PC-3 (cell line): ENCODE data around the gene TGFA. TPM values are rescaled to one million over a fixed set of nuclear protein-coding genes. Genes with fewer than 3 reads are reported as not detected.

Source experiments
- ATAC-seq: fragments of 200-7000 bp; cut with Tn5 transposase; 2 replicates; pipeline ENCODE4 v1.9.1; 2020; ENCODE audit warnings: mild to moderate bottlenecking, moderate library complexity
- BruUV-seq: library from RNA; stranded (reverse); fragments of 400-500 nt; replicated peaks from 2 replicates; lab custom pipeline; 2021; lab: Mats Ljungman, UMichigan
- CTCF ChIA-PET: fragments of 300-600 bp; sonication (Branson Sonifier 250); formaldehyde crosslinking; loops from one replicate; lab custom pipeline; 2022; ENCODE audit warnings: antibody characterized with exemption; lab: Charles Lee
- POLR2A ChIA-PET: fragments of 300-600 bp; sonication (Branson Sonifier 250); formaldehyde crosslinking; loops from one replicate; lab custom pipeline; 2022; ENCODE audit warnings: antibody characterized with exemption; ENCODE audit not compliant: unreplicated experiment; lab: Charles Lee
- DNase-seq: peaks from one replicate; pipeline ENCODE4 v3.0.0-alpha.2; 2015
- H2AFZ ChIP-seq: fragments of 300-600 bp; sonication (generic); 2 replicates; pipeline ENCODE4 v1.6.0; 2016; ENCODE audit warnings: antibody characterized with exemption, low read length
- H3F3A ChIP-seq: fragments of 300-600 bp; sonication (generic); one replicate; pipeline ENCODE4 v1.6.0; 2017; ENCODE audit warnings: antibody characterized with exemption, low read length, control low read depth, mild to moderate bottlenecking; ENCODE audit not compliant: unreplicated experiment
- H3K27ac ChIP-seq: fragments of 300-600 bp; sonication (generic); 2 replicates; pipeline ENCODE4 v1.5.1; 2016; ENCODE audit warnings: mild to moderate bottlenecking, low read length
- H3K27me3 ChIP-seq: fragments of 300-600 bp; sonication (generic); 2 replicates; pipeline ENCODE4 v1.6.1; 2016; ENCODE audit warnings: low read length, mixed read lengths
- H3K36me3 ChIP-seq: fragments of 300-600 bp; sonication (generic); 2 replicates; pipeline ENCODE4 v1.6.1; 2016; ENCODE audit warnings: low read depth, mixed run types, low read length, mixed read lengths
- H3K4me1 ChIP-seq: fragments of 300-600 bp; sonication (generic); 2 replicates; pipeline ENCODE4 v1.5.1; 2016; ENCODE audit warnings: low read length; ENCODE audit not compliant: insufficient read depth
- H3K4me2 ChIP-seq: fragments of 300-600 bp; sonication (generic); 2 replicates; pipeline ENCODE4 v1.6.0; 2016; ENCODE audit warnings: low read length
- H3K4me3 ChIP-seq: fragments of 300-600 bp; sonication (generic); 2 replicates; pipeline ENCODE4 v1.5.1; 2016; ENCODE audit warnings: mild to moderate bottlenecking, low read length, mixed read lengths
- H3K79me2 ChIP-seq: fragments of 300-600 bp; sonication (generic); 2 replicates; pipeline ENCODE4 v1.6.1; 2017; ENCODE audit warnings: low read length, mixed read lengths
- H3K9ac ChIP-seq: fragments of 300-600 bp; sonication (generic); 2 replicates; pipeline ENCODE4 v1.6.0; 2016; ENCODE audit warnings: mild to moderate bottlenecking, low read length
- H3K9me2 ChIP-seq: fragments of 300-600 bp; sonication (generic); replicated peaks from 2 replicates; pipeline ENCODE4 v1.6.1; 2016; ENCODE audit warnings: mixed run types, low read length, mixed read lengths
- H3K9me3 ChIP-seq: fragments of 300-600 bp; sonication (generic); 2 replicates; pipeline ENCODE4 v1.6.1; 2016; ENCODE audit warnings: low read length, mixed read lengths
- H4K20me1 ChIP-seq: fragments of 300-600 bp; sonication (generic); 2 replicates; pipeline ENCODE4 v1.6.1; 2016; ENCODE audit warnings: low read length, mixed read lengths
- CTCF ChIP-seq: fragments of 300-600 bp; sonication (generic); conservative IDR thresholded peaks from 2 replicates; pipeline ENCODE4 v1.5.1; 2017; ENCODE audit warnings: antibody characterized with exemption, low read depth, mild to moderate bottlenecking, low read length
- EZH2 ChIP-seq: fragments of 300-600 bp; sonication (generic); IDR thresholded peaks from one replicate; pipeline ENCODE4 v1.6.1; 2017; ENCODE audit warnings: antibody characterized with exemption, mild to moderate bottlenecking, low read length; ENCODE audit not compliant: unreplicated experiment
- EZH2phosphoT487 ChIP-seq: fragments of 300-600 bp; sonication (generic); IDR thresholded peaks from 2 replicates; pipeline ENCODE4 v1.6.1; 2018; ENCODE audit warnings: mild to moderate bottlenecking, antibody characterized with exemption, low read length, borderline replicate concordance
- intact Hi-C: fragments of 100-400 bp; cut with micrococcal nuclease; formaldehyde crosslinking; loops from 2 replicates; pipeline ENCODE4 v1.9.0; 2023
- total RNA-seq: library from RNA; depleted of rRNA; stranded (reverse); fragments of >200 nt; gene quantifications from 2 replicates; pipeline ENCODE4 v1.2.3, GENCODE V29; 2014

TGFA gene
- total RNA-seq, 1 experiment from 2014 or later = 45.0 TPM

GRCh38 chr2:70443078-70443465 lies 110.6 kb downstream of the TGFA start:
- no peaks in the 10 kb centered on the region for H3K4me1 ChIP-seq
- H2AFZ ChIP-seq = no peak overlapping the region
- no peaks in the 10 kb centered on the region for H3K9me3 ChIP-seq
- no peak overlapping the region for H3K4me2 ChIP-seq
- no peak overlapping the region for H3K9ac ChIP-seq
- H3K79me2 ChIP-seq = no peaks in the 10 kb centered on the region
- ChIA-PET CTCF (no interaction called here), POLR2A (no interaction called here)
- no peaks in the 10 kb centered on the region for H3K9me2 ChIP-seq
- intact Hi-C loops = no loop called here
- TF ChIP-seq CTCF (no peak), EZH2 (no peak), EZH2phosphoT487 (no peak)
- H3K27me3 ChIP-seq = no peaks in the 10 kb centered on the region
- no peak overlapping the region for H3K4me3 ChIP-seq
- no TSS peak for BruUV-seq
- DNase-seq (no peak), ATAC-seq (no peak)
- no peaks in the 10 kb centered on the region for H4K20me1 ChIP-seq
- 0 out of 2 replicates have a peak, but pooled peaks cover 4% of the 10 kb centered on the region for H3K36me3 ChIP-seq
- H3K27ac ChIP-seq = no peak overlapping the region
- no peaks in the 10 kb centered on the region for H3F3A ChIP-seq

GRCh38 chr2:70442301-70443077 lies 111.1 kb downstream of the TGFA start:
- Histone ChIP-seq H4K20me1 (no peaks in the 10 kb centered on the region), H3K4me2 (no peak overlapping the region), H3K79me2 (no peaks in the 10 kb centered on the region), H3K27ac (no peak overlapping the region), H3K9me3 (no peaks in the 10 kb centered on the region), H3K4me3 (no peak overlapping the region), H3K27me3 (no peaks in the 10 kb centered on the region), H3K36me3 (no peaks in the 10 kb centered on the region), H3K4me1 (no peaks in the 10 kb centered on the region), H3F3A (no peaks in the 10 kb centered on the region), H3K9me2 (no peaks in the 10 kb centered on the region), H3K9ac (no peak overlapping the region), H2AFZ (no peak overlapping the region)
- TF ChIP-seq EZH2 (no peak), EZH2phosphoT487 (no peak), CTCF (no peak)
- ATAC-seq = no peak
- no TSS peak for BruUV-seq
- CTCF ChIA-PET = no interaction called here
- no peak for DNase-seq
- POLR2A ChIA-PET = no interaction called here
- intact Hi-C loops = no loop called here

GRCh38 chr2:70440621-70441020 lies 113.0 kb downstream of the TGFA start:
- no TSS peak for BruUV-seq
- Histone ChIP-seq H3K27ac (no peak overlapping the region), H4K20me1 (no peaks in the 10 kb centered on the region), H3K4me1 (no peaks in the 10 kb centered on the region), H3K27me3 (no peaks in the 10 kb centered on the region), H3K9ac (no peak overlapping the region), H3F3A (no peaks in the 10 kb centered on the region), H3K9me2 (no peaks in the 10 kb centered on the region), H2AFZ (no peak overlapping the region), H3K4me3 (no peak overlapping the region), H3K36me3 (no peaks in the 10 kb centered on the region), H3K9me3 (no peaks in the 10 kb centered on the region), H3K4me2 (no peak overlapping the region), H3K79me2 (no peaks in the 10 kb centered on the region)
- intact Hi-C loops = no loop called here
- no peak for DNase-seq
- POLR2A ChIA-PET = interaction anchor here (0.6 kb wide), 1 partner anchor 8 kb away, joined by 4 read pairs; no protein-coding TSS in a partner anchor
- no peak for TF ChIP-seq EZH2phosphoT487
- no peak for TF ChIP-seq EZH2
- TF ChIP-seq CTCF = no peak
- CTCF ChIA-PET = no interaction called here
- ATAC-seq = no peak
